ENCODE measurements around the gene FAM50B. TPM values are rescaled to one million over a fixed set of nuclear protein-coding genes. Genes with fewer than 3 reads are reported as not detected.

Gene FAM50B
- total and polyA plus RNA-seq, 10 of the 15 experiments (the other 5 are each of a cell fraction or from before 2014, with no cell fraction given), result 0.58 to 10.2 (median 5.9) TPM

DNA sequence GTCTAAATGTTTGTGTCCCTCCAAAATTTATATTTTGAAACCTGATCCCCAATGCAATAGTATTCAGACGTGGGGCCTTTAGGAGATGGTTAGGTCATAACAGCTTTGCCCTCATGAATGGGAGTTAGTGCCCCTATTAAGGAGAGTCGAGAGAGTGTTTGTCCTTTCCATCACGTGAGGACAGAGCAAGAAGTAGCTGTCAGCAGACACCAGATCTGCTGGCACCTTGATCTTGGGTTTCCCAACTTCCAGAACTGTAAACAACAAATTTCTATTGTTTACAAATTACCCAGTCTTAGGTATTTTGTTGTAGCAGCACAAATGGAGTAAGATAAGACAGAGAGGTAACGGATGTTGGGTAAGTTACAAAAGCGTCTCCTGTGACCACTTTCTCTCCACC lies 46.6 kb downstream of the FAM50B start:
- H3K9me3 ChIP-seq (replicated peaks; ENCODE audit: control insufficient read depth, insufficient read depth, low read length), result no peaks in the 10 kb centered on the region
- no peak overlapping the region for H2AFZ ChIP-seq (ENCODE audit: control insufficient read depth, low read depth, low read length)
- WGBS (ENCODE audit: insufficient coverage, insufficient replicate concordance, low lambda C conversion rate, missing lambda C conversion rate), result 49% methylated on average over 5 of the region's 5 CpGs
- RAD21 ChIA-PET (ENCODE audit: unreplicated experiment), result no interaction called here
- H3K27me3 ChIP-seq (replicated peaks in 1 of 2; ENCODE audit: control insufficient read depth in 2 of 2, insufficient read depth in 2 of 2, low read length in 1 of 2), result no peaks in the 10 kb centered on the region; a peak in 1 of 4 replicates
- in situ Hi-C loops (cut with MboI), result no loop called here
- no peaks in the 10 kb centered on the region; the same call in 1 of the 2 replicates for H4K20me1 ChIP-seq (ENCODE audit: control insufficient read depth, insufficient read depth)
- FAIRE-seq (no peak), ATAC-seq (no peak), DNase-seq (ENCODE audit: low read depth, low spot score) (no peak)
- no peak overlapping the region for H3K9ac ChIP-seq (ENCODE audit: control insufficient read depth, insufficient read depth, low read length)
- CTCF ChIA-PET, result no interaction called here
- SMC1A ChIA-PET (ENCODE audit: uncharacterized antibody, unreplicated experiment), result interaction anchor here (1.1 kb wide), 1 partner anchor 15 kb away, joined by 3 read pairs; no protein-coding TSS in a partner anchor
- intact Hi-C loops (cut with micrococcal nuclease; ENCODE audit: unreplicated experiment), result no loop called here
- no peaks in the 10 kb centered on the region for H3K4me1 ChIP-seq (ENCODE audit: control insufficient read depth, insufficient read depth, low read length)
- no peak overlapping the region for H3K4me3 ChIP-seq
- POLR2A ChIA-PET, result no interaction called here
- H3K79me2 ChIP-seq (ENCODE audit: control insufficient read depth, insufficient read depth, low read length), result no peaks in the 10 kb centered on the region
- H3K27ac ChIP-seq (ENCODE audit: control insufficient read depth, insufficient read depth), result no peak overlapping the region
- no TSS peak for BruUV-seq (replicated peaks)
- H3K36me3 ChIP-seq (ENCODE audit: control insufficient read depth in 2 of 2, insufficient read depth in 2 of 2, low read length in 1 of 2), result no peaks in the 10 kb centered on the region
- no peak overlapping the region for H3K4me2 ChIP-seq (ENCODE audit: control insufficient read depth, insufficient read depth)
- TF ChIP-seq TBL1XR1 (IDR thresholded peaks at IDR 0.05; ENCODE audit: low read depth, low read length) (no peak), SRF (IDR thresholded peaks at IDR 0.05; ENCODE audit: low read depth in 2 of 2, low read length in 2 of 2) (no peak), KLF5 (IDR thresholded peaks at IDR 0.05; ENCODE audit: partially characterized antibody) (no peak), ESRRA (IDR thresholded peaks at IDR 0.05; ENCODE audit: low read length) (no peak), SMC3 (IDR thresholded peaks at IDR 0.05; ENCODE audit: borderline replicate concordance, low read length) (no peak), RB1 (IDR thresholded peaks at IDR 0.05; ENCODE audit: borderline replicate concordance) (no peak), IKZF2 (IDR thresholded peaks at IDR 0.05) (no peak), FOXK2 (IDR thresholded peaks at IDR 0.05) (no peak), STAT1 (conservative IDR thresholded peaks at IDR 0.05) (no peak), POLR2A (IDR thresholded peaks at IDR 0.05; ENCODE audit: low read depth, low read length) (no peak)
- TF ChIP-seq, protein P1, sequence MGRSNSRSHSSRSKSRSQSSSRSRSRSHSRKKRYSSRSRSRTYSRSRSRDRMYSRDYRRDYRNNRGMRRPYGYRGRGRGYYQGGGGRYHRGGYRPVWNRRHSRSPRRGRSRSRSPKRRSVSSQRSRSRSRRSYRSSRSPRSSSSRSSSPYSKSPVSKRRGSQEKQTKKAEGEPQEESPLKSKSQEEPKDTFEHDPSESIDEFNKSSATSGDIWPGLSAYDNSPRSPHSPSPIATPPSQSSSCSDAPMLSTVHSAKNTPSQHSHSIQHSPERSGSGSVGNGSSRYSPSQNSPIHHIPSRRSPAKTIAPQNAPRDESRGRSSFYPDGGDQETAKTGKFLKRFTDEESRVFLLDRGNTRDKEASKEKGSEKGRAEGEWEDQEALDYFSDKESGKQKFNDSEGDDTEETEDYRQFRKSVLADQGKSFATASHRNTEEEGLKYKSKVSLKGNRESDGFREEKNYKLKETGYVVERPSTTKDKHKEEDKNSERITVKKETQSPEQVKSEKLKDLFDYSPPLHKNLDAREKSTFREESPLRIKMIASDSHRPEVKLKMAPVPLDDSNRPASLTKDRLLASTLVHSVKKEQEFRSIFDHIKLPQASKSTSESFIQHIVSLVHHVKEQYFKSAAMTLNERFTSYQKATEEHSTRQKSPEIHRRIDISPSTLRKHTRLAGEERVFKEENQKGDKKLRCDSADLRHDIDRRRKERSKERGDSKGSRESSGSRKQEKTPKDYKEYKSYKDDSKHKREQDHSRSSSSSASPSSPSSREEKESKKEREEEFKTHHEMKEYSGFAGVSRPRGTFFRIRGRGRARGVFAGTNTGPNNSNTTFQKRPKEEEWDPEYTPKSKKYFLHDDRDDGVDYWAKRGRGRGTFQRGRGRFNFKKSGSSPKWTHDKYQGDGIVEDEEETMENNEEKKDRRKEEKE (IDR thresholded peaks at IDR 0.05), result no peak

All from GM12878 (cell line).